Heart right ventricle (tissue), 16 donors: Measurements from ENCODE around the gene VTCN1. TPM values are rescaled to one million over a fixed set of nuclear protein-coding genes. Genes with fewer than 3 reads are reported as not detected.

Experiments
- ATAC-seq, 8 donors: fragments of 200-7000 bp; cut with Tn5 transposase; one replicate each; pipeline ENCODE4 v1.9.1; 2020; ENCODE audit warnings: mild to moderate bottlenecking in 8 of 8, moderate library complexity in 8 of 8, moderate number of reproducible peaks in 1 of 8
- DNase-seq, 2 donors: peaks; one replicate each; pipeline ENCODE4 v3.0.0-alpha.2; 2020
- H3K27ac ChIP-seq, 10 donors: fragments of 200-600 bp; sonication (generic) in 2 of 10; one replicate each; pipeline versions ENCODE4 v1.5.0 to v1.8.0; 2020 to 2022; ENCODE audit warnings: mild to moderate bottlenecking in 3 of 10
- H3K27me3 ChIP-seq, 7 donors: fragments of 200-600 bp; one replicate each; pipeline ENCODE4 v1.8.0; 2021 to 2022; ENCODE audit warnings: mild to moderate bottlenecking in 2 of 7
- H3K36me3 ChIP-seq, 9 donors: fragments of 200-600 bp; sonication (generic) in 1 of 9; one replicate each; pipeline versions ENCODE4 v1.5.0 to v1.8.0; 2020 to 2022; ENCODE audit warnings: mild to moderate bottlenecking in 2 of 9
- H3K4me1 ChIP-seq, 9 donors: fragments of 200-600 bp; sonication (generic) in 1 of 9; one replicate each; pipeline versions ENCODE4 v1.5.0 to v1.8.0; 2020 to 2022; ENCODE audit warnings: mild to moderate bottlenecking in 4 of 9
- H3K4me3 ChIP-seq, 10 donors: fragments of 200-600 bp; sonication (generic) in 2 of 10; one replicate each; pipeline versions ENCODE4 v1.5.0 to v1.8.0; 2020 to 2022; ENCODE audit warnings: mild to moderate bottlenecking in 7 of 10, moderate library complexity in 2 of 10
- H3K9me3 ChIP-seq, 11 donors: fragments of 200-600 bp in 10 of 11; sonication (generic) in 2 of 11; one replicate each; pipeline versions ENCODE4 v1.5.0 to v1.8.0; 2013 to 2022; ENCODE audit warnings: mild to moderate bottlenecking in 2 of 11, control low read depth in 1 of 11, moderate library complexity in 1 of 11
- CTCF ChIP-seq, 9 donors: fragments of 200-600 bp; sonication (generic) in 2 of 9; IDR thresholded peaks; one replicate each; pipeline versions ENCODE4 v1.5.0 to v1.8.0; 2021 to 2022; ENCODE audit warnings: antibody characterized with exemption in 9 of 9, mild to moderate bottlenecking in 5 of 9, moderate library complexity in 1 of 9
- WGBS, 2 donors: extraction: QIAGEN DNeasy Blood & Tissue Kit; methylation state at CpG; one replicate each; pipeline ENCODE4 v1.1.7; 2013; ENCODE audit warnings: inconsistent platforms in 1 of 2; 5-methylcytosine and 5-hydroxymethylcytosine counted together
- intact Hi-C, 10 donors: fragments of 100-400 bp; cut with DNase I; formaldehyde crosslinking; loops; one replicate each; pipeline versions ENCODE4 v1.11.1 to v1.14.2; 2022
- polyA plus RNA-seq, 2 donors: library from polyadenylated mRNA; stranded (reverse); fragments of 200-250 nt; gene quantifications; one replicate each; pipeline ENCODE4 v1.2.3, GENCODE V29; 2013
- total RNA-seq, 10 donors: library from RNA; stranded (reverse); fragmentation: NEBNext Ultra II Directional in 3 of 10; extraction: Animal tissue kit (Norgen Biotek cat#: 25700) in 3 of 10; gene quantifications; one replicate each; pipeline versions ENCODE4 v1.2.1 to v1.2.4, GENCODE V29; 2021 to 2023
- donor health status: Arrhythmogenic right ventricular cardiomyopathy.
- donor health status: ischemic (EF 13 %, LVEDD 7.1; RV severe dilation, severe dysfunction).
- donor health status: healthy with polysubstance abuse.
- donor health status: DM: no; HTN: yes; CAD: no.
- donor health status: DM: no; HTN: no; CAD: no.
- donor health status: ischemic (EF 25% LVEDD 6.9; RV normal size, moderate dysfunction).
- donor health status: ischemic (EF 25% LVEDD 5.7; RV mildly dilated, moderate dysfunction).
- donor health status: healthy.
- donor health status: DM: yes; HTN: yes; CAD: no.
- donor health status: Ischemic cardiomyopathy.
- donor health status: ischemic (EF 35%, LVEDD 5.7; RV mildly dilated, moderate dysfunction).
- donor health status: nonischemic (EF 11% LVEDD 7.7; RV severe dilation, severe dysfunction).
- donor health status: DM: yes; HTN: yes; CAD: no.
- donor health status: PGD.
- donor health status: ischemic (EF 29% LVEDD 5.4; RV normal size, mild dysfunction).
- donor health status: nonischemic (EF 23%, LVEDD 6.1; RV moderate dilation, normal function).

The VTCN1 gene
- total and polyA plus RNA-seq, 12 donors: 0.17 TPM; not detected in 11

GRCh38 chr1:117244971-117245370, 34.2 kb upstream of the VTCN1 start:
- H3K9me3 ChIP-seq: no peaks in the 10 kb centered on the region
- WGBS, 2 donors: 32 to 39% methylated on average over 2 of the region's 2 CpGs
- H3K36me3 ChIP-seq: no peaks in the 10 kb centered on the region
- H3K4me1 ChIP-seq: no peaks in the 10 kb centered on the region
- intact Hi-C loops: no loop called here
- no peak overlapping the region for H3K4me3 ChIP-seq
- no peak for DNase-seq
- H3K27me3 ChIP-seq: peaks cover 0 to 4% (median 0%) of the 10 kb centered on the region in 7 donors
- no peak for ATAC-seq
- TF ChIP-seq CTCF (IDR thresholded peaks at IDR 0.05): no peak
- H3K27ac ChIP-seq: no peak overlapping the region

- WGBS, 2 donors: 84 to 90% methylated on average over 2 of the region's 2 CpGs
- H3K27ac ChIP-seq: no peak overlapping the region
- H3K27me3 ChIP-seq: peaks cover 0 to 4% (median 0%) of the 10 kb centered on the region in 7 donors
- ATAC-seq (no peak), DNase-seq (no peak)
- H3K4me3 ChIP-seq: no peak overlapping the region
- no peak for TF ChIP-seq CTCF (IDR thresholded peaks at IDR 0.05)
- intact Hi-C loops: no loop called here
- no peaks in the 10 kb centered on the region for H3K9me3 ChIP-seq
- H3K4me1 ChIP-seq: no peaks in the 10 kb centered on the region
- no peaks in the 10 kb centered on the region for H3K36me3 ChIP-seq
These were observed 33.6 kb upstream of the VTCN1 start for GRCh38 chr1:117244306-117244705.

GRCh38 chr1:117241512-117241911, 30.8 kb upstream of the VTCN1 start:
- 70 to 73% methylated on average over 3 of the region's 3 CpGs for WGBS, 2 donors
- H3K9me3 ChIP-seq: no peaks in the 10 kb centered on the region
- intact Hi-C loops: no loop called here
- H3K27me3 ChIP-seq: peaks cover 0 to 4% (median 0%) of the 10 kb centered on the region in 7 donors
- no peak overlapping the region for H3K4me3 ChIP-seq
- ATAC-seq (no peak), DNase-seq (no peak)
- H3K36me3 ChIP-seq: no peaks in the 10 kb centered on the region
- H3K27ac ChIP-seq: no peak overlapping the region
- TF ChIP-seq CTCF (IDR thresholded peaks at IDR 0.05): no peak
- H3K4me1 ChIP-seq: peaks cover 0 to 11% (median 6%) of the 10 kb centered on the region in 9 donors

- no peak for TF ChIP-seq CTCF (IDR thresholded peaks at IDR 0.05)
- 84 to 92% methylated on average over 4 of the region's 4 CpGs for WGBS, 2 donors
- no peaks in the 10 kb centered on the region for H3K9me3 ChIP-seq
- H3K4me1 ChIP-seq: peaks cover 0 to 15% (median 6%) of the 10 kb centered on the region in 9 donors
- DNase-seq (no peak), ATAC-seq (no peak)
- no peak overlapping the region for H3K4me3 ChIP-seq
- H3K27ac ChIP-seq: no peak overlapping the region
- H3K36me3 ChIP-seq: no peaks in the 10 kb centered on the region
- intact Hi-C loops: no loop called here
- H3K27me3 ChIP-seq: peaks cover 0 to 4% (median 0%) of the 10 kb centered on the region in 7 donors
These were observed 29.8 kb upstream of the VTCN1 start for GRCh38 chr1:117240547-117240946.
